CD4-positive, alpha-beta T cell (primary cell): ENCODE results near the gene EDEM3. TPM values are rescaled to one million over a fixed set of nuclear protein-coding genes. Genes with fewer than 3 reads are reported as not detected.

Source experiments
- ATAC-seq: fragments of 200-7000 bp; cut with Tn5 transposase; one replicate; pipeline ENCODE4 v1.10.0; 2022; ENCODE audit warnings: mild to moderate bottlenecking; ENCODE audit not compliant: poor library complexity
- CTCF ChIA-PET: fragments of 350-600 bp; sonication (Branson Sonifier 250); formaldehyde crosslinking; loops from one replicate; lab custom pipeline; 2021; ENCODE audit warnings: antibody characterized with exemption, inconsistent platforms; lab: Charles Lee
- POLR2A ChIA-PET: fragments of 350-600 bp; sonication (Branson Sonifier 250); formaldehyde crosslinking; loops from one replicate; lab custom pipeline; 2021; ENCODE audit warnings: antibody characterized with exemption, inconsistent platforms; lab: Charles Lee
- DNase-seq, 14 experiments: peaks; one replicate each; pipeline ENCODE4 v3.0.0-alpha.2; 2013 to 2020; ENCODE audit warnings: mixed read lengths in 2 of 14
- H3K27ac ChIP-seq, 2 donors: one replicate each; pipeline versions ENCODE4 v1.5.1 to v1.7.0; 2013; ENCODE audit warnings: low read length in 2 of 2, low read depth in 1 of 2, mild to moderate bottlenecking in 1 of 2
- H3K27me3 ChIP-seq, 2 experiments: 1 replicate in 1 of 2; 2 replicates in 1 of 2; pipeline versions ENCODE4 v1.6.1 to v1.7.0; 2013; ENCODE audit warnings: low read length in 2 of 2, control low read depth in 1 of 2, mild to moderate bottlenecking in 1 of 2, moderate library complexity in 1 of 2; ENCODE audit not compliant: insufficient read depth in 2 of 2, control insufficient read depth in 1 of 2
- H3K36me3 ChIP-seq: one replicate; pipeline ENCODE4 v1.6.1; 2013; ENCODE audit warnings: low read length, control low read depth; ENCODE audit not compliant: insufficient read depth
- H3K4me1 ChIP-seq: one replicate; pipeline ENCODE4 v1.6.1; 2013; ENCODE audit warnings: low read length, control low read depth; ENCODE audit not compliant: insufficient read depth
- H3K4me3 ChIP-seq: one replicate; pipeline ENCODE4 v1.5.1; 2013; ENCODE audit warnings: mild to moderate bottlenecking, low read length, moderate library complexity
- H3K9me3 ChIP-seq, 2 experiments: 1 replicate in 1 of 2; 2 replicates in 1 of 2; pipeline versions ENCODE4 v1.6.1 to v1.7.0; 2013; ENCODE audit warnings: low read length in 2 of 2, mild to moderate bottlenecking in 2 of 2, control low read depth in 1 of 2, moderate library complexity in 1 of 2; ENCODE audit not compliant: control insufficient read depth in 1 of 2, insufficient read depth in 1 of 2
- H3K27ac Mint-ChIP-seq: one replicate; pipeline ENCODE4 v1.8.0; 2020; ENCODE audit warnings: mixed read lengths
- H3K27me3 Mint-ChIP-seq: one replicate; pipeline ENCODE4 v1.8.0; 2021; ENCODE audit warnings: mixed read lengths
- H3K36me3 Mint-ChIP-seq: one replicate; pipeline ENCODE4 v1.8.0; 2021; ENCODE audit warnings: low read depth, mixed read lengths
- H3K4me1 Mint-ChIP-seq: one replicate; pipeline ENCODE4 v1.8.0; 2021; ENCODE audit warnings: low read depth, mixed read lengths
- H3K4me3 Mint-ChIP-seq: one replicate; pipeline ENCODE4 v1.8.0; 2020; ENCODE audit warnings: mild to moderate bottlenecking, mixed read lengths
- H3K9me3 Mint-ChIP-seq: one replicate; pipeline ENCODE4 v1.8.0; 2020; ENCODE audit warnings: mixed read lengths
- CTCF ChIP-seq: fragments of 200-600 bp; IDR thresholded peaks from one replicate; pipeline ENCODE4 v1.8.0; 2022; ENCODE audit warnings: antibody characterized with exemption, mild to moderate bottlenecking
- intact Hi-C, 2 experiments: fragments of 100-400 bp; cut with DNase I in 1 of 2; cut with micrococcal nuclease in 1 of 2; formaldehyde crosslinking; loops; one replicate each; pipeline versions ENCODE4 v1.15.1 to v1.9.0; 2023 to 2025; cut with DNase I, micrococcal nuclease
- total RNA-seq, 174 experiments: library from RNA in 2 of 174; stranded (reverse) in 2 of 174; gene quantifications; one replicate each; pipeline ENCODE4 v1.2.3 and lab custom pipeline; 2021 to 2026

The EDEM3 gene
- total RNA-seq, 2 experiments from 2014 or later, result 19.9 to 20.0 TPM

- peaks cover 88% of the 10 kb centered on the region for H3K36me3 Mint-ChIP-seq
- Histone ChIP-seq H3K9me3 (no peaks in the 10 kb centered on the region), H3K4me1 (no peaks in the 10 kb centered on the region), H3K4me3 (no peak overlapping the region), H3K36me3 (peaks cover 80% of the 10 kb centered on the region), H3K27ac (no peak overlapping the region), H3K27me3 (no peaks in the 10 kb centered on the region)
- no peak for DNase-seq
- intact Hi-C loops, result loop anchor here (5.0 to 10.0 kb wide), 2 partner anchors 45 to 1837 kb away; no protein-coding TSS in a partner anchor
- POLR2A ChIA-PET, result no interaction called here
- no peak overlapping the region for H3K4me3 Mint-ChIP-seq
- no peaks in the 10 kb centered on the region for H3K27me3 Mint-ChIP-seq
- no peak for ATAC-seq
- H3K27ac Mint-ChIP-seq, result peak overlapping the region; percentile 34
- no peaks in the 10 kb centered on the region for H3K9me3 Mint-ChIP-seq
- CTCF ChIA-PET, result no interaction called here
- peaks cover 17% of the 10 kb centered on the region for H3K4me1 Mint-ChIP-seq
- no peak for TF ChIP-seq CTCF
Measured at GRCh38 chr1:184701816-184702215, 52.8 kb downstream of the EDEM3 start.

- Histone ChIP-seq H3K36me3 (peaks cover 79% of the 10 kb centered on the region), H3K4me3 (no peak overlapping the region), H3K27ac (no peak overlapping the region), H3K4me1 (no peaks in the 10 kb centered on the region), H3K9me3 (no peaks in the 10 kb centered on the region), H3K27me3 (no peaks in the 10 kb centered on the region)
- no peak overlapping the region for H3K4me3 Mint-ChIP-seq
- POLR2A ChIA-PET, result no interaction called here
- intact Hi-C loops, result loop anchor here in 1 of 2 experiments (10.0 kb wide), 1 partner anchor 624 kb away; no protein-coding TSS in a partner anchor
- H3K4me1 Mint-ChIP-seq, result peaks cover 16% of the 10 kb centered on the region
- ATAC-seq (no peak), DNase-seq (no peak)
- no peaks in the 10 kb centered on the region for H3K27me3 Mint-ChIP-seq
- peaks cover 90% of the 10 kb centered on the region for H3K36me3 Mint-ChIP-seq
- CTCF ChIA-PET, result no interaction called here
- H3K9me3 Mint-ChIP-seq, result no peaks in the 10 kb centered on the region
- peak overlapping the region; percentile 13 for H3K27ac Mint-ChIP-seq
- TF ChIP-seq CTCF, result no peak
Measured at GRCh38 chr1:184698969-184699368, 55.7 kb downstream of the EDEM3 start.

GRCh38 chr1:184698016-184698415 lies 56.6 kb downstream of the EDEM3 start:
- H3K36me3 Mint-ChIP-seq, result peaks cover 91% of the 10 kb centered on the region
- H3K27ac Mint-ChIP-seq, result peak overlapping the region; percentile 31
- no peaks in the 10 kb centered on the region for H3K4me1 ChIP-seq
- CTCF ChIA-PET, result no interaction called here
- H3K4me3 Mint-ChIP-seq, result no peak overlapping the region
- no peaks in the 10 kb centered on the region for H3K9me3 ChIP-seq
- POLR2A ChIA-PET, result no interaction called here
- no peaks in the 10 kb centered on the region for H3K27me3 ChIP-seq
- H3K27ac ChIP-seq, result no peak overlapping the region
- intact Hi-C loops, result loop anchor here in 1 of 2 experiments (10.0 kb wide), 1 partner anchor 623 kb away; no protein-coding TSS in a partner anchor
- H3K36me3 ChIP-seq, result peaks cover 79% of the 10 kb centered on the region
- H3K4me3 ChIP-seq, result no peak overlapping the region
- H3K27me3 Mint-ChIP-seq, result no peaks in the 10 kb centered on the region
- ATAC-seq (no peak), DNase-seq (no peak)
- H3K4me1 Mint-ChIP-seq, result peaks cover 12% of the 10 kb centered on the region
- H3K9me3 Mint-ChIP-seq, result no peaks in the 10 kb centered on the region
- TF ChIP-seq CTCF, result no peak
